ENCODE results near the gene CTU2. TPM values are rescaled to one million over a fixed set of nuclear protein-coding genes. Genes with fewer than 3 reads are reported as not detected.

CTU2 gene
- total RNA-seq, 1 donor from 2014 or later, result 6.5 TPM

DNA sequence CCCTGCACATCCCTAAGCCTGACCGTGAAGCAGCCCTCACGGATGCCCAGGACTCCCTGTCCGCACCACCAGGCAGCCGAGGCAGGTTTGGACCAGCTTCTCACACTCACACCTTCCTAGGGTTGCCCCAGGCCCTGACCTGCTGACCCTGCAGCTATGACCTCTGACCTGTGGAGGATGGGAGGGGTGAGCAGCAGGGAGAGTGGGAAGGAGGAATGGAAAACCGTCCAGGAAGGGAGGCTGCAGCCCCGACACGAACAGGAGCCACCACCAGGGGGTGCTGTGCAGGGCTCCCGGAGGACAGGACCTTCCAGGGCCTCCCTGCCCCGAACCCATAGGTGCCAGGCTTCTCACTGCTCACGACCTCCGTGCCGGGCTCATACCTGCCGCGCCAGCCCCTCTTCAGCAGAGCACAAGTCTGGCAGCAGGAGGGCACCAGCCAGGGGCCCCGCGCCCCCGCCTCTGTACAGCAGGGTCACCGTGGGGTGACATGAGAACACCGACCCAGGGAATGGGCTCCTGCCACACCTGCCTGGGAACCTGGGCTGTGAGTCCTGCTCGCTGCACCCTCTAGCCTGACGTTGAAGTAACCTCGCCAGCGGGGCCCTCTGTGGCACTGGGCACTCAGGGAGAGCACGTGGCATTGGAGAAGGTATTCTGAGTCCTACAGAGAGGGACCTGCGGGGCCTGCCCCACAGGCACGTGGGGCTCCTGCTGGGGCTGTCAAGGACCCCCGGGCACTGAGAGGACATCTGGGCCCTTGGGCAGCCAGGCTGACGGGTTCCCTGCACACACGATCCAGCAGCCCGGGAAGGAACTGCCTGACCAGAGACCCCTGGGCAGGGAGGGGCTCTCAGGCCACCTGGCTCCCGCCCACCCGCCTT is 37.6 kb downstream of the CTU2 start:
- DNase-seq (ENCODE audit: low read depth in 2 of 2), result peak; percentile 71 to 83

DNA sequence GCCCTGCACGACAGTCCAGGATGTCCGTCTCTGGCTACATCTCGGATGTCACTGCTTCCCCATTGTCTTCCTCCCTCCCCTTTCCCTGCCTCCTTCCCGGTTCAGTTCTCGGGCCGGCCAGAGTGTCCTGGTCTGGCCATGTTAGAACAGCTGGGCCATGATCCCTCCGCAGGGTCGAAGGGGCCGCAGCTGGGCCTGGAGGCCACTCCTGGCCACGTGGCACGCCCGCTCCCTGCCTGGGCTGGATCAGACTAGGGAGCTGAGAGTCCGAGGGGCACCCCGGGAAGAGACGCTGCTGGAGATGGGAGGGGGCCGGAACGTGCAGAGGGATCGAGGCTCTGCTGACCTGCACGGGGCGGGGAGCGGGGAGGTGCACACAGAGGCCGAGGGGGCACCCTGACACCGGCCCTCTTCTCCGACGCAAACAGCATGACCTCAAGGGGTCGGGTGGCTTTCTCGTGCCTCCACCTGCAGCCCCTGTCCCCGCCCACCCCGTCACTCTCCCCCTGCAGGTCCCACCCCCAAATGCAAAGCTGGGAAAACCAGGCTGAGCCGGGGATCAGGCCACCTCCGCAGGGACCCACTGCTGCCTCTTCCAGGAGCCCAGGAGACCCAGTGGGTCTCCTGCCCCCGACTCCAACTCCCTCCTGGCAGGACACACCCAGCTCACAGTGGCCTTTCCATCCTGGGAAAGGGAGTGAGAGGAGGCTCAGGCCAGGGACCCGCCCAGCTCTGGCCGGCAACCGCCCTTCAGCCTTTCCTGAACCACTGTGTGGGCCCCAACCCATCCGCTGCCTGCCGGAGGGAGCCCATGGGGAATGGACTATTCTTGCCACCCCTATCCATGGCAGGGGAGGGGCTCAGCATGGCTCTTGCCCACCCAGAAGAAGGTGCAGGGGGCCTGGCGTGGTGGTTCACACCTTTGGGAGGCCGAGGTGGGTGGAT is 38.5 kb downstream of the CTU2 start:
- no peak for DNase-seq (ENCODE audit: low read depth in 2 of 2)

DNA sequence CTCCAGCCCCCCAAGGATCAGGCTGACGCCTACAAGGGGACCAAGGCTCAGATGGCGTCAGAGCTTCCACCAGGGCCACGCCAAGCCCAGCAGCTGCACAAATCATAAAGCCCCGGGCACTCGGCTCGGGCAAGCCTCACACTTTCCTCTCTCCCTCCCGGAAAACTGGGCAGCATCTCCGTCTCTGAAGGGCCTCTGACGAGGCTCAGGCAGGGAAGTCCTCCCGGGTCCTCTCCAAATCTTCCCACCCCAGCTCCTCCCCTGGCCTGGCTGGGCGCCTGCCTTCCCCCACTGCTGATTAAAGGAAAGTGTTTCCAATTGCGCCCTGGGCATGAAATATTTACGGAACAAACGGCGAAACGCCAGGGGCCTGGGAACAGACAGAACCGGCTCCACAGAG is 40.2 kb downstream of the CTU2 start:
- DNase-seq (ENCODE audit: low read depth in 2 of 2), result peak in 1 of 2 donors; percentile 34

DNA sequence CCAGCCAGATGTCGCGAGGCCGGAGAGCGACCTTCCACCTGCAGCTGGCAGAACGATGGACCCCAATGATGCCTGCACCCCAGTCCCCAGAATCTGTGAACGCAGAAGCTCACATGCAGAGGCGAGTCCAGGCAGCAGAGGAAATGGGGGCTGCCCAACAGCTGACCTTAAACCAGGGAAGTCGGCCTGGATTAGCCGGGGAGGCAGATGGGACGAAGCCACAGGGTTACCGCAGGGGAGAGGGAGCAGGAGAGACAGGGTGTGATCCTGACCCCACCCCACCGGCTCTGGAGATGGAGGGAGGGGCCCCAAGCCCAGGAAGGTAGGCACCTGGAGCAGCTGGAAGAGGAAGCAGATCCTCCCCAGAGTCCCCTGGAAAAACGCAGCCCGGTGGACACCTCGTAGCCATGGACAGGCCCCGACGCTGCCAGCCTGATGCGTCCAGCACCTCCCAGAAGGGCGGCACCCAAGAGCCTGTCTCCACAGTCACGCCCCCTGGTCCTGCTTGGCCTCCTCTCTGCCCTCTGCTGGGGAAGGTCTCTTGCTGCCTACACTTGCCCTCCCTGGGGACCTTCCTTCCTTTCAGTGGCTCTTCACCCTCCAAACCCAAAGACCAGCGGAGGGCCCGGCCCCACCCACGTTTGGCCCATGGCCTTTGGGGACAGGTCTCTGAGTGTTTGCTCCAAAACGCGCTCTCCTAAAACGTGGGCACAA is 41.4 kb downstream of the CTU2 start:
- DNase-seq (ENCODE audit: low read depth in 2 of 2), result no peak

DNA sequence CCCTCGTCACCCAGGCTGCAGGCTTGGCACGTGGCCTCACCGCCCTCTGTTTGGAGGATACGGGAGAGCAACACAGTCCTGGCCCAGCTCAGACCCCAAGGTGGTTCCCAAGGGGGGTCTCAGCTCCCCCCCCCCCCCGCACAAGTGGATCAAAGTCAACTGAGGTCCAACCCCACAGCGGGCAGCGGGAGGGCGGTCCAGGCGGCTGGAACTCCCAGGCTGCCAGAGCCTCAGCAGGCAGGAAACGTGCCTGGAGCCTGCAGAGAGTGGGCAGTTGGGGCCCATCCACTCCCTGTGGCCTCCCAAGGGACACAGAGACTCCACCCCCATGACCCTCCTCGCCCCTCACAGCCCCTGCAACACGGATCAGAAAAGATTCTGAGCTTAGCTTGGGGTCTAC is 42.1 kb downstream of the CTU2 start:
- no peak for DNase-seq (ENCODE audit: low read depth in 2 of 2)

DNA sequence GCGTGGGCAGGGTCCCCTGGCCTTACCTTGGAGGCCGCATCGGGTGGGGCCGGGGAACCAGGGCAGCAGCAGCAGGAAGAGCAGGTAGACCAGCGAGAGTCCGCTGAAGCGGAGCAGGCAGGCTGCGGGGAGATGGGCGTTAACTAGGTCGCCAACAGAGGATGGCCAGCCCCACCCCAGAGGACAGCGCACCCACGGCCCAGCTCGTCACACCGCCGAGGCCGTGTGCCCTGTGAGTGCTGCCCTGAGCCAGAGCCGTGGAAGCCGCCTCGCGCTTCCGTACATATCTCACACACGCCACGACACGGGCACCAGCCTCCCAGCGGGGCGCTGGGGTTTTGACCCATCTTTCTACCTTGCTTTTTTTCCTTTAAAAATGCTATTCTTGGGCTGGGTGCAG is 43.1 kb downstream of the CTU2 start:
- DNase-seq (ENCODE audit: low read depth in 2 of 2), result no peak

DNA sequence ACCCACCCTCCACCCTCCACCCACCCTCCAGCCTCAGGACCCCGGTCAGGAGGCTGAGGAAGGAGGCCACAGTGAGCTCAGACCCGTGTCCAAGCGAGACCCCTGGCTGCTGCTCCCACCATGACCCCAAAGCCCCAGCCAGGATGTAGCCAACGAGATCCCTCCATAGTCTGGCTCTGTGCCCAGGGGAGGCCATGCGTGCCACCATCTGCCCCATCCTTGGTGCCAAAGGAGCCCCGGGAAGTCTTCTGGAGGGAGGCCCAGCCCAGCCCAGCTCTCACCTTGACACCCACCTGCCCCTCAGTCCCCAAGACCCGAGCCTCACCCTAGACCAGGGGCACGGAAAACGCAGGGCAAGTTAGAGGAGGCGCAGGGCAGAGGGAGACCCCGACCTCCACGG is 44.6 kb downstream of the CTU2 start:
- DNase-seq (ENCODE audit: low read depth in 2 of 2), result no peak

DNA sequence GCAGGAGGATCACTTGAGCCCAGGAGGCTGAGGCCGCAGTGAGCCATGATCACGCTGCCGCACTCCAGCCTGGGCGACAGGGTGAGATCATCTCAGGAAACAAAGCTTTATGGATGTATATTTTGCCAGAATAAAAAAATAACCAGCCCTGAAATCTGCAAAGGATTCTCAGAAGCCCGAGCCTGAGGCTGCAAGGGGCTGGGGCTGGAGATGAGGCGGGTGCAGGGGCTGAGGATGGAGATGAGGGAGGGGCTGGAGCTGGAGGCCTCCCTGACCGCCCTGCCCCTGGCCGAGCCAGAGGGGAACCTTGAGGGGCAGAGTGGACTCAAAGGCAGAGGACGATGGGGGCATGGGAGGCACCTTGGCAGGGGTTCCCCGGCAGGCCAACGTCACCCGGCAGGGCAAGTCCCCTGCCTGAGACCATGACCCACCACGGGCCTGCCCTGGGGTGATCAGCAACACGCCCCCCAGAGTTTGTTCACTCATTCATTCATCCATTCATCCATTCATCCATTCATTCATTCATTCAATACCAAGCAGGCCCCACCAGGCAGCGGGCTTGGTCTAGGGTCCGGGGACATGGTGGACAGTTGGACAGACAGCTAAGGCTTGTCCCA is 46.2 kb downstream of the CTU2 start:
- DNase-seq (ENCODE audit: low read depth in 2 of 2), result no peak

DNA sequence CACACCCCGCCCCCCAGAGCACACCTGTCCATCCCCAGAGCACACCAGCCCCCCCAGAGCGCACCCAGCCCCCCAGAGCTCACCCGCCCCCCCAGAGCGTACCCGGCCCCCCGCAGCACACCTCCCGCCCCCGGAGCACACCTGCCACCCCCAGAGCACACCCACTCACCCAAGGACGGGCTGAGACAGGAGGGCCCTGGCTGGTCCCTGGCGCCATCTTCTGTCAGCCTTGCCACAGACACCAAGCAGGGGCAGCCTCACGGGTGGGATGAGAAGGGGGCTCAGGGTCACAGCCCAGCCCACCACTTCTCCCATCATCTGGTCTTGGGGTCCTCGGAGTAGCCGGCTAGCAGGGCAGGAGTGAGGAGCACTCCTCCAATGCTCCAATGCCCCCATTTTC is 46.9 kb downstream of the CTU2 start:
- DNase-seq (ENCODE audit: low read depth in 2 of 2), result no peak

DNA sequence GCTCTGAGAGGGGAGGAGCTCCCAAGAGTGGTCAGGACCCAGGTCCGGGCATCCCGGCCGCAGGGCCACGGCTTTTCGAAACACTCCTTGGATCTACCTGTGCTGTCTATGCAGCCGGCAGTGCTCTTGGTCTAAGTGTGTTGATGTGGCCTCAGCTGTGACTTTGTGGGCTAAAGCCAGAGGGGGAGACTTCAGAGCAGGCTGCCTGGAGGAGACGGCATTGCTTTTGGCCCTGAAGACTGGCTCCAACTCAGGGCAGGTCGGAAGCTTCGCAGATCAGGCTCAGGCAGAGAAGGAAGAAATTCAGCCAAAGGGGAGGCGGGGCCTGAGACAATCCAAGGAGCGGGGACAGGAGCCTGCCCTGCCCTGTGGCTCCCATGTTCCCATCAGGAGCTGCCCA is 47.3 kb downstream of the CTU2 start:
- DNase-seq (ENCODE audit: low read depth in 2 of 2), result no peak

DNA sequence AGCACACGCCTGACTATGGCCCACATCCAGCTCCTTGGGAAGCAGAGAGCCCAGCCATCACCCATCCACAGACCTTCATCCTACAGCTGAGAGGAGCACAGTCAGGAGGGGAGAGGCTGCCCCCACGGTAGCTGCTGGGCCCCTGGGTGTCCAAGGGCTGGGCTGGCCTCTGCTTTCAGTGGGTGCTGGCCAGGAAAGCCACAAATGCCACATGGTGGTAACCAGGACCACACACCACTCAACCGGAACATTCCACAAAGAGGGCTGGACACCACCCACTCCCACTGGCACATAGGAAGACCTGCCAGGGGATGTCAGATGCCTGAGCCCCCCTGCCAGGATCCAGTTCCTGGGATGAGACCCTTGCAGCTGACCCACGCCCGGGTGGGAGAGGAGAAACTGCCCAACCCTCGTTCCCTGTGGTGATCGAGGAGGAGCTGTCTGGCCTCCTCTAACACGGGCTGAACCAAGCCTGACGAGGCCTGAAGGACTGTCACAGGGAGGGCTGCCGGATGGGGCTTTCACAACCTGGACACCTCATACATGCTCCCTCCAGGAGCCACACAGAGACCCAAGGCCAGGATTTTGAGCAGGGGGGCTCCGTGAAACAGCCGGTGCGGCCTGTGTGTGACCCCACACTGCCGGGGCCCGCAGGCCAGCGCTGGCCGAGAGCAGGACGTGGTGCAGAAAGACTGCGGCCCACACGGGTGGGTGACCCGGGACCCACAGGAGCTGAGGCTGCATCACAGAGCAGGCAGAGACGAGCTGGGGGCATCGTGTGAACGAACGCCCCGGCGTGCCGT is 48.0 kb downstream of the CTU2 start:
- DNase-seq (ENCODE audit: low read depth in 2 of 2), result no peak

DNA sequence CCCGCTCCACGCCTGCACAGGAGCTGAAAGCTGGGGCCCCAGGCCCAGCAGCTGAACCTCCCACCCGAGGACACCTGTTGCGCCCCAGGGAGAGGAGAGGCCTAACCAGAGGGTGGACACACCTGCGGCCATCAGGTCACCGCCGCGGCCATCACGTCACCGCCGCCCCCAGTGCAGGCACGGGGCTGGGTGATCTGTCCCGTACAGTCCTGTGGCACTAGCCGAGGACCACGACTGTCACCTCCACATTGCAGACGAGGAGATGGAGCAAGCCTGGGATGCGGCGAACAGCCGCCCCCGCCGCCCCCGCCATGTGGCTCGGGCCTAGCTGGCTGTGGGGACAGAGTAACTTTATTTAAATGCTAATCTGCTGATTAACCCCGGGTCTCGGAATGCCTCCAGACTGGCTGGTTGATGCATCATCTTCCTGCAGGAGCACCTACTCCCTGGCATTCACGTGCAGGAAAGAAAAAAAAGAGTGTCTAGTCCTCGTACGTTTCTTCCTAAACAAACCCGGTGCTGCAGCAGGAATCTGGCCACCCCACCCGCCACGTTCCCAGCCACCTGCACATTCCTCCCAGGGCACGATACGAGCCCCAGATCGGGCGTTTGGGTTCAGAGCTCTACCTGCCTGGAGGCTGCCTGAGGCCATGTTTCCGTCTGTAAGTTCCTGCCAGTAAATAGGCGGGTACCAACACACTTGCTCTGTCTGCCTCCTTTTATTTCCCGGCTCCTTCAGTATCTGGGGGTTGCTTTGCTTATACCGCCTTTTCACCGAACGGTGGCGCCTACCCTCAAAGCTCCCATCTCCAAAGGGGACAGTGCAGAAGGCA is 48.8 kb downstream of the CTU2 start:
- peak; percentile 49 to 60 for DNase-seq (ENCODE audit: low read depth in 2 of 2)

DNA sequence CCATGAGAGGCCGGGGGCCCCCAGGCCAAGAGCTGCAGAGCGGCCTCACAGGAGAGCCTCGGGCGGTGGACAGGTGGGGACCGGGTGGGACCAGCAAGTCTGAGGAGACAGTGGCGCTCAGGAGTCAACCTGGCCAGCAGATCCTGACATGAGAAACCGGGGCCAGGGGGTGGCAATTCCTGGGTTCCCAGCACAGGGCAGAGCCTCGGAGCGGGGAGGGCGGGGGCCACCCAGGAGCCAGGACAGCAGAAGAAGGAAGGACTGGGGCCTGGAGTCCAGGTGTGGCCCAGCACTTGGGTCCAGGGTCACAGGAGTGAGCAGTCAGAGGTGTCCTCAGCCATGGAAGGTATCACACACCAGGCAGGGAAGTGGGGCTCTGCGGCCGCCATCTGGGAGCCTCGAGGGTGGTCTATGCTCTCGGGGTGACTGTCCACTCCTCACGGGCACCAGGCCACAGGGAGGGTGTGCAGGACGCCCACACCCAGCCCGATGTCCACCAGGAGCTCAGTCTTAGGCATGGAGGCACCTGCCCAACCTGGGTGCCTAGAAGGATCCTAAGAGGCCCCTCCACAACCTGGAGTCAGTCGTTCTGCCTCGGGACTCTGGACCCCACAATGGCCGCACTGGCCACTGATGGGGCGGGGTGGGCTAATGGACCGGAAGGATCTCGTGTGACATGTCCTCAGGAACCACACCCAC is 49.6 kb downstream of the CTU2 start:
- no peak for DNase-seq (ENCODE audit: low read depth in 2 of 2)

DNA sequence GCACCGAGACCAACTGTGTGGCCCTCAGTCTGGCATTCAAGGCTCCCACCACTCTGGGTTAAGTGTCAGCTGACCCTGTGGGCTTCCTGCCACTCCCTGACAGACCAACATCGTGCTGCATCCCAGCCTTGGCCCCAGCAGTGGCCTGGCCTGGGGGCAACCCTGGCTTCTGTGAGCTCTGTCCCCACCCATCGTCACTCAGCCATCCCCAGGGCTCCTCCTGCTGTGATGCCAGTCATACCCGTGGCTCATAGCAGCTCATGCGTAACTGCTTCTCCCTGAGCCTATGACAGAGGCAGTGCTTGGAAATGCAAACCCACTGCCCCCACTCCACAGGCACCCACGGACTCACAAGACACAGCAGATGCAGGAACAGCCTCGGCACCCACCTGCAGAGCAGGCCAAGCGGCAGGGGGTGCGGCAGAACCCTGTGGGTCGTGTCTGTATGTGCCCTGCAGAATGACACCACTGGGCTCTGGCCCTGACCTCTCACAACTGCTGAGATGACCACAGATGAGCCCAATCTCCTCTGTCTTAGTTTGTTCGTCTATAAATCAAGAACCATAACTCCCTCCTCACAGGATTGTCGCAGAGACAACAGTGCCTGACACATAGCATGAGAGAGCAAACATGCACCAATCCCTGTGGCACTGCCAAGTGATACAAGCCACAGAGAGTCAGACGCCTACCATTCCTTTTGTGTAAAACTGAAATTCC is 52.1 kb downstream of the CTU2 start:
- no peak for DNase-seq (ENCODE audit: low read depth in 2 of 2)

DNA sequence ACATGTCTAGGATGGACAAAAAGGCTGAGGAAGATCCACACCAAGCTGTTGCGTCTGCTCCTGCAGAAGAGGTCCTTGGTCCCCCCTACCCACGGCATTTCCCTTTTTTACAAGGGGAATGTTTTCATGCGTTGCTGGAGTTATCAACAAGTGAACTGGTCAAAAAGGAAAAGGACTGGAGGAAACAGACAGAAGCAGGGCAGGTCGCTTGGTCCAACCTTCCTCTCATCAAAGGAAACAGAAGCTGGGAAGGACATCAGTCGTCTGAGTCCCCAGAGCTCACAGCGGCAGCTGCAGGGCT is 52.6 kb downstream of the CTU2 start:
- no peak for DNase-seq (ENCODE audit: low read depth in 2 of 2)

DNA sequence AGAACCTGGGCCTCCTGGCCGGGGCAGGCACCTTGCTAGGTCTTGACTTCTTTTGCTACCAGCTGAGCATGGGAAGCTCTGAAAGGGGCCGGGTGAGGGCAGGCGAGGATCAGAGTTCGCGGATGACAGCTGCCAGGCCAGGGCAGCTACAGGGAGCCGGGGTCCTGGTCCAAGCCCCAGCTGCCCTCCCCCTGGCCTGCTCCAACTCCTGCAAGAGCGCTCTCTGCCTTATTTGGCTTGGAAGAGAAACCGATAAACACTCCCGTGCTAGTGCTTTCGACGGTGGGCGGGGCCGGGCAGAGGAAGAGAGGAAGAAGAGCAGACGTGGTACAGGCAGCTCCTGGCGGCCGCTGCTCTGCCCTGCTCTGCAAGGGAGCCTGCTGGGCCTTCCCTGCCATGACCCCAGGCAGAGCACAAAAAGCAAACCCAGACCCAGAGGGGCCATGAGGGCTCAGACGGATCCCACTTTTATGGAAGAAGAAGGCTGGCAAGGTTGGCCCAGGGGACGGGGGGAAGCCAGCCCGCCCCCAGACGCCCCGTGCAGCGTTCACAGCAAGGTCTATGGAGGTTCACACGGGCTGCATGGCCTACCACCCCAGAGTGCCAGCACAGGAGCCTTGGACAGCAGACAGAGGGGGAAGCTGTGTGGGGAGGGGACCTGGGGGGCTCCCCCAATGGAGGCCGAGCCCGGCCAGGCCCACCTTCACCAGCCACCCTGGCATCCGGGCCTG is 53.1 kb downstream of the CTU2 start:
- DNase-seq (ENCODE audit: low read depth in 2 of 2), result peak; percentile 65 to 88

DNA sequence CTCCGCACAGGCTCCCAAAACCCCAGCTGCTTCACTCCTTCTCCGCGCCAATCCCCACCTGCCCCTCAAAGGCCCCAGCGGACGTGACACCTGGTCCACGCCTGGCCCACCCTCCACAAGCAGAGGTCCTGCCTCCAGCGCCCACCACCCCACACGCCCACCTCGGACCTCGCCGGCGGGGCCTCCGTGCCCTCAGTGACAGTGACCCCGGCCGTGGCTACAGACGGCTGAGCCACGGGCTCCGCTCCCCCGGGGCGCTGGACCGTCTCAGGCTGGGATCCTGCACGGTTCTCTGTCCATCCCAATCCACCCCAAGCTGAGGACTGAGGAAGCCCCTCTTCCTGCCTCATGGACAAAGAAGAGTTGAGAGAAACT is 53.7 kb downstream of the CTU2 start:
- no peak for DNase-seq (ENCODE audit: low read depth in 2 of 2)

Measured in lung microvascular endothelial cell (primary cell).